ENCODE results near the gene RNF144B.
A peak's percentile ranks its signal among the peaks of the same experiment; 100 is the strongest.

Gene RNF144B

GRCh38 chr6:18387061-18387721 is at the start of gene RNF144B:
TSS of gene RNF144B (plus strand) at chr6:18387350. CDS start at chr6:18399535, 12,185 bp downstream.
- Histone ChIP-seq H3K27me3 (peaks cover 3 to 36% (median 31%) of the 10 kb centered on the region in 11 experiments; a peak in 20 of 22 replicates), H3K4me3 (peak within 1 kb of the TSS; percentile 62 to 83 (median 70)), H3K9me3 (replicated peaks in 1 of 11) (peaks cover 0 to 5% (median 0%) of the 10 kb centered on the region in 11 experiments; a peak in 1 of 22 replicates), H3K27ac (peak within 1 kb of the TSS in 5 of 11 experiments; percentile 5 to 70 (median 51); a peak in 10 of 22 replicates), H3K9ac (peak within 1 kb of the TSS; percentile 31 to 87 (median 67)), H3K4me1 (peaks cover 13 to 34% (median 20%) of the 10 kb centered on the region in 10 experiments), H3K4me2 (peak within 1 kb of the TSS; percentile 81 to 95 (median 91)), H3K36me3 (peaks cover 0 to 25% (median 0%) of the 10 kb centered on the region in 11 experiments; a peak in 4 of 22 replicates), H4K20me1 (peaks cover 0 to 30% (median 0%) of the 10 kb centered on the region in 11 experiments; a peak in 2 of 22 replicates)
- TF ChIP-seq Cebpa-rat (IDR thresholded peaks at IDR 0.05) = no peak

- Histone ChIP-seq H3K9me3 (replicated peaks in 1 of 11) (no peaks in the 10 kb centered on the region), H3K36me3 (no peaks in the 10 kb centered on the region), H3K27ac (no peak overlapping the region), H3K4me3 (no peak overlapping the region), H3K27me3 (no peaks in the 10 kb centered on the region), H3K4me1 (peaks cover 0 to 37% (median 6%) of the 10 kb centered on the region in 10 experiments; a peak in 16 of 20 replicates), H4K20me1 (no peaks in the 10 kb centered on the region), H3K9ac (no peak overlapping the region), H3K4me2 (no peak overlapping the region)
- no peak for TF ChIP-seq Cebpa-rat (IDR thresholded peaks at IDR 0.05)
These were observed 47.6 kb upstream of the RNF144B start for GRCh38 chr6:18339599-18339998.

- no peak overlapping the region for H3K27ac ChIP-seq
- no peak overlapping the region for H3K4me3 ChIP-seq
- no peaks in the 10 kb centered on the region for H4K20me1 ChIP-seq
- no peak for TF ChIP-seq Cebpa-rat (IDR thresholded peaks at IDR 0.05)
- H3K27me3 ChIP-seq = no peaks in the 10 kb centered on the region
- peaks cover 0 to 41% (median 6%) of the 10 kb centered on the region in 10 experiments; a peak in 16 of 20 replicates for H3K4me1 ChIP-seq
- H3K9me3 ChIP-seq (replicated peaks in 1 of 11) = no peaks in the 10 kb centered on the region
- no peak overlapping the region for H3K9ac ChIP-seq
- H3K36me3 ChIP-seq = no peaks in the 10 kb centered on the region
- no peak overlapping the region for H3K4me2 ChIP-seq
These were observed 46.2 kb upstream of the RNF144B start for GRCh38 chr6:18340781-18341551.

GRCh38 chr6:18342223-18342622 is 44.9 kb upstream of the RNF144B start:
- Histone ChIP-seq H3K9ac (no peak overlapping the region), H3K27ac (no peak overlapping the region), H3K4me2 (no peak overlapping the region), H3K27me3 (no peaks in the 10 kb centered on the region), H3K36me3 (no peaks in the 10 kb centered on the region), H3K4me3 (no peak overlapping the region), H4K20me1 (no peaks in the 10 kb centered on the region), H3K9me3 (replicated peaks in 1 of 11) (no peaks in the 10 kb centered on the region), H3K4me1 (peaks cover 0 to 34% (median 5%) of the 10 kb centered on the region in 10 experiments; a peak in 16 of 20 replicates)
- TF ChIP-seq Cebpa-rat (IDR thresholded peaks at IDR 0.05) = no peak

- Histone ChIP-seq H3K4me1 (peaks cover 0 to 35% (median 0%) of the 10 kb centered on the region in 10 experiments; a peak in 6 of 20 replicates), H3K9ac (no peak overlapping the region), H3K9me3 (replicated peaks in 1 of 11) (no peaks in the 10 kb centered on the region), H3K4me3 (no peak overlapping the region), H3K27me3 (no peaks in the 10 kb centered on the region), H3K36me3 (no peaks in the 10 kb centered on the region), H3K4me2 (peak overlapping the region in 3 of 11 experiments; percentile 1 to 30 (median 26); a peak in 4 of 22 replicates), H3K27ac (no peak overlapping the region), H4K20me1 (no peaks in the 10 kb centered on the region)
- no peak for TF ChIP-seq Cebpa-rat (IDR thresholded peaks at IDR 0.05)
These were observed 43.4 kb upstream of the RNF144B start for GRCh38 chr6:18343741-18344140.

GRCh38 chr6:18347021-18347577 is 40.1 kb upstream of the RNF144B start:
- TF ChIP-seq Cebpa-rat (IDR thresholded peaks at IDR 0.05) = no peak
- Histone ChIP-seq H3K4me3 (no peak overlapping the region), H3K27ac (no peak overlapping the region), H3K27me3 (no peaks in the 10 kb centered on the region), H3K9me3 (replicated peaks in 1 of 11) (peaks cover 0 to 6% (median 0%) of the 10 kb centered on the region in 11 experiments; a peak in 2 of 22 replicates), H4K20me1 (no peaks in the 10 kb centered on the region), H3K36me3 (no peaks in the 10 kb centered on the region), H3K9ac (no peak overlapping the region), H3K4me2 (peak overlapping the region in 2 of 11 experiments; percentile 28 to 41; a peak in 4 of 22 replicates), H3K4me1 (peaks cover 0 to 68% (median 5%) of the 10 kb centered on the region in 10 experiments; a peak in 10 of 20 replicates)

GRCh38 chr6:18347866-18348265 is 39.3 kb upstream of the RNF144B start:
- no peak overlapping the region for H3K27ac ChIP-seq

GRCh38 chr6:18349386-18349785 is 37.8 kb upstream of the RNF144B start:
- H3K9me3 ChIP-seq (replicated peaks in 1 of 11) = peaks cover 0 to 6% (median 0%) of the 10 kb centered on the region in 11 experiments; a peak in 2 of 22 replicates
- TF ChIP-seq Cebpa-rat (IDR thresholded peaks at IDR 0.05) = no peak
- H4K20me1 ChIP-seq = no peaks in the 10 kb centered on the region
- peak overlapping the region in 2 of 11 experiments; percentile 79 to 84; a peak in 4 of 22 replicates for H3K4me2 ChIP-seq
- no peak overlapping the region for H3K9ac ChIP-seq
- peaks cover 0 to 64% (median 7%) of the 10 kb centered on the region in 10 experiments; a peak in 12 of 20 replicates for H3K4me1 ChIP-seq
- peak overlapping the region in 1 of 11 experiments; percentile 48; a peak in 2 of 22 replicates for H3K27ac ChIP-seq
- H3K27me3 ChIP-seq = no peaks in the 10 kb centered on the region
- no peak overlapping the region for H3K4me3 ChIP-seq
- no peaks in the 10 kb centered on the region for H3K36me3 ChIP-seq

More at GRCh38 chr6:18347866-18348265, 39.3 kb upstream of the RNF144B start:
- TF ChIP-seq Cebpa-rat (IDR thresholded peaks at IDR 0.05) = no peak
- no peaks in the 10 kb centered on the region for H4K20me1 ChIP-seq
- peaks cover 0 to 6% (median 0%) of the 10 kb centered on the region in 11 experiments; a peak in 2 of 22 replicates for H3K9me3 ChIP-seq (replicated peaks in 1 of 11)
- no peaks in the 10 kb centered on the region for H3K36me3 ChIP-seq
- H3K4me3 ChIP-seq = no peak overlapping the region
- peak overlapping the region in 1 of 11 experiments; percentile 15; a peak in 1 of 22 replicates for H3K4me2 ChIP-seq
- no peaks in the 10 kb centered on the region for H3K27me3 ChIP-seq
- H3K4me1 ChIP-seq = peaks cover 0 to 75% (median 5%) of the 10 kb centered on the region in 10 experiments; a peak in 12 of 20 replicates
- H3K9ac ChIP-seq = no peak overlapping the region
